T-helper 9 cell (primary cell): ENCODE data around the gene KANSL2.
"Not testable (repeated sequence)": the region's sequence is repeated elsewhere in the genome, so short reads cannot be mapped to it uniquely, and the experiment has no call there.

Experiments
- DNase-seq: peaks from one replicate; pipeline ENCODE4 v3.0.0-alpha.2; 2020
- total RNA-seq, 2 donors: gene quantifications; one replicate each; lab custom pipeline; 2026; lab: John Stamatoyannopoulos, UW

The KANSL2 gene, protein sequence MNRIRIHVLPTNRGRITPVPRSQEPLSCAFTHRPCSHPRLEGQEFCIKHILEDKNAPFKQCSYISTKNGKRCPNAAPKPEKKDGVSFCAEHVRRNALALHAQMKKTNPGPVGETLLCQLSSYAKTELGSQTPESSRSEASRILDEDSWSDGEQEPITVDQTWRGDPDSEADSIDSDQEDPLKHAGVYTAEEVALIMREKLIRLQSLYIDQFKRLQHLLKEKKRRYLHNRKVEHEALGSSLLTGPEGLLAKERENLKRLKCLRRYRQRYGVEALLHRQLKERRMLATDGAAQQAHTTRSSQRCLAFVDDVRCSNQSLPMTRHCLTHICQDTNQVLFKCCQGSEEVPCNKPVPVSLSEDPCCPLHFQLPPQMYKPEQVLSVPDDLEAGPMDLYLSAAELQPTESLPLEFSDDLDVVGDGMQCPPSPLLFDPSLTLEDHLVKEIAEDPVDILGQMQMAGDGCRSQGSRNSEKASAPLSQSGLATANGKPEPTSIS
- 88.1 to 170 reads per million in 2 donors for total RNA-seq

DNA sequence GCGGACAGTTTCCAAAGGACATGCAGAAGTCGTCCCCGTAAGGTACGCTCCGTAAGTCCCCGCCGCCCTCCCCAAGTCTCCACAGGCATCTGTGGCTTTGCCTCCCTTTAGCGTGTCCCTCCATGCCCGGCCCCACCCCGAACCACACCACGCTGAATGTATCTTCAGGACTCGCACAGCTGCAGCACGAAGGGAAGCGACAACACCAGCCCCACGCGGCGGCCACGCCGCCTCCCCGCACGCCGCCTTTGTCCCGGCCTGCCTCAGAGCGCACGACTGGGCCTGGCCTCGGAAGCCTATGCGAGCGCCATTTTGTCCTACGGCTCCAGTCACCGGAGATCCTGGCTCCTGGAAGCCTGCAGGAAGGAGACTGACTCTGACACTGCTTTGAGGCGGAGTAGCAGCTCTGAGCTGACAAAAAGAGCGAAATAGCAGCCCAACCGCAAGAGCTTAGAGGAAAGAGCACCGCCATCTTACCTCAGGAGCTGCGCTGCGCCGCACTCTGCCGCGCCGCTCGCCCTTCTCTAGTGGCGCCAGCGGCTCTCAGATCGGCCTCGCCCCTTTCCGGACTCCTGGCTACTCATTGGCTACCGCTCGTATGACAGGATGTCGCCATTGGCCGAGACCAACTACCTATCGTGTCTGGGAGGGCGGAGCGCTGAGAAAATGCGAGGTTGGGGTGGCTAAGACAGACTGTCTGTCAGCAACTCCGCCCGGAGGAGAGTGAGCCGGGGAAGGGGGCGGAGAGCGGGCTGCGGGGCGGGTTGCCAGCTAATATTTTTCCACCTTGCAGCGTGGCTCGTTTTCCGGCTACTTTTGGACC, at the start of gene KANSL2:
Gene KANSL2 (minus strand): TSS at position 529 of the 823 bp plus-strand sequence. CDS start 606 bp downstream, outside the sequence.
- peak; percentile 93 for DNase-seq

DNA sequence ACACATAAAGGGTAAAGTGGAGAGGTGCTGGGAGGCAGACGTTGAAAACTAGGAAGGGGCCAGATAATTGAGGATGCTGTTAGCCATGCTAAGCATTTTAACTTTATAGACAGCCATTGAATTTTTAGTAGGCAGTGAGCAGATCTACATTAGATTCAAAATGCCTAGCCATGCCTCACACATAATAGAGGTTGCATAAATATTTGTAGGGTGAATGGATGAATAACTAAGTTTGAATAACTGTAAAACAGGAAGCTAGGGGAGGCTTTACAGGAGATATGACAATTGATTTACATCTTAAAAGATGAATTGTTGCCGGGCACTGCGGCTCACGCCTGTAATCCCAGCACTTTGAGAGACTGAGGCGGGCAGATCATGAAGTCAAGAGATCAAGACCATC, 46.8 kb upstream of the KANSL2 start:
- no peak for DNase-seq

GRCh38 chr12:48720737-48721136, 38.7 kb upstream of the KANSL2 start:
- DNase-seq: not testable (repeated sequence)

DNA sequence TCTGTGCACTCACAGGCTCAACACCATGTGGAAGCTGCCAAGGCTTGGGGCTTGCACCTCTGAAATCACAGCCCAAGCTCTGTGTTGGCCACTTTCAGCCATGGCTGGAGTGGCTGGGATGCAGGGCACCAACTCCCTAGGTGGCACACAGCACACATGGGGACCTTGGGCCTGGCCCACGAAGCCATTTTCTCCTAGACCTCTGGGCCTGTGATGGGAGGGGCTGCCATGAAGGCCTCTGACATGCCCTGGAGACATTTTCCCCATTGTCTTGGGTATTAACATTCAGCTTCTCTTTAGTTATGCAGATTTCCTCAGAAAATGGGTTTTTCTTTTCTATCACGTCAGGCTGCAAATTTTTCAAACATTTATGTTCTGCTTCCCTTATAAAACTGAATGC, 38.1 kb upstream of the KANSL2 start:
- not testable (repeated sequence) for DNase-seq

GRCh38 chr12:48719002-48719401, 37.0 kb upstream of the KANSL2 start:
- not testable (repeated sequence) for DNase-seq

DNA sequence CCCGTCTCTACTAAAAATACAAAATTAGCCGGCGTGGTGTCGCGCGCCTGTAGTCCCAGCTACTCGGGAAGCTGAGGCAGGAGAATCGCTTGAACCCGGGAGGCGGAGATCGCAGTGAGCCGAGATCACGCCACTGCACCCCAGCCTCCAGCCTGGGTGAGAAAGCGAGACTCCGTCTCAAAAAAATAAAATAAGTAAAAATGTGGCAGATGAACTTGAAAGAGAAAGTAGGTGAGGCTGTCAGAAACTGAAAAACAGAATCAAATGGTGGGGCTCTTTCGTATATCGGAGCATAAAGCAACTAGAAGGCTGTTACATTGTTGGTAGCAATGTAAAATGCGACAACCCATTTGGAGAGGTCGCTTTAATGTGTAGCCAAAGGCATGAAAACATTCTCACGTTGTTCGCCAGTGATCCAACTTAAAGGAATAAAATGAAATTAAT, 35.2 kb upstream of the KANSL2 start:
- DNase-seq: no peak

- peak; percentile 95 for DNase-seq
Observed at GRCh38 chr12:48716493-48717251, 34.6 kb upstream of the KANSL2 start, which contains the start of gene CCNT1. Gene CCNT1, minus strand, starts transcription at chr12:48716707. Its CDS starts 32 bp downstream, at chr12:48716675.

DNA sequence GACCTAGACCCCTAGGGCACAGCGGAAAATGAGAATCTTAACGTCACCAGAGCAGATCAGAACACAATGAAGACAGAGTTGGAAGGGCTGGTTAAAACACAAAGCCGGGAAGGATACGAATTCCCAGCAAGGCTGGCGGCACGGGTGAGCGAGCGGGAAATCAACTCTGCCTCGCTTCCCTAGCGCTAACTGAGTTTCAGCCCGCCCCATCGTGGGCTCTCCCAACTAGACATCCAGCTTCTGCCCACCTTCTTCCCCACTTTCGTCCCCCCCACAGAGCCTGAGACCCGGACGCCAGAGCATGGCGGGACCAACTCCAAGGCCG, 34.1 kb upstream of the KANSL2 start:
- DNase-seq: no peak

DNA sequence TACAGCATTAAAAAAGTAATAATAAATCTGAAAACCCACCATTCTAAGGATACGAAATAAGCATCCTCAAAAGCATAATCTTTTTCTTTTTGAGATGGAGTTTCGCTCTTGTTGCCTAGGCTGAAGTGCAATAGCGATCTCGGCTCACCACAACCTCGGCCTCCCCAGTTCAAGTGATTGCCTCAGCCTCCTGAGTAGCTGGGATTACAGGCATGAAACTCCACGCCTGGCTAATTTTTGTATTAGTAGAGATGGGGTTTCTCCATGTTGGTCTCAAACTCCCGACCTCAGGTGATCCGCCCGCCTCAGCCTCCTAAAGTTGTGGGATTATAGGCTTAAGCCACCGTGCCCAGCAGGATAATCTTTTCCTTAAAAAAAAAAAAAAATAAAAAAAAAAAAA, 30.2 kb upstream of the KANSL2 start:
- no peak for DNase-seq

DNA sequence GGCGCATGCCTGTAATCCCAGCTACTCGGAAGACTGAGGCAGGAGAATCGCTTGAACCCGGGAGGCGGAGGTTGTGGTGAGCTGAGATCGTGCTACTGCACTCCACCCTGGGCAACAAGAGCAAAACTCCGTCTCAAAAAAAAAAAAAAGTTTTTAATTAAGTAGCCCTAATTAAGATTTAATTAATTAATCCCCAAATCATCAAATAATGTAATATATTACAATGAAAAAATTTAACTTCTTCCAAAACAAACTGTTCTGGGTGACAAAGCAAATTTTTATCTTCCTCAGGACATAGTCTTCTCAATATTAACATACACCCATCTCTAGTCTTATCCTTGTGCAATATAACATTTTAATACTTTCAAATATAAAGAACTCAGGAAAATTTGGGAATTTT, 16.8 kb upstream of the KANSL2 start:
- DNase-seq: not testable (repeated sequence)

GRCh38 chr12:48696626-48697025, 14.6 kb upstream of the KANSL2 start:
- no peak for DNase-seq

- DNase-seq: no peak
Observed at GRCh38 chr12:48695859-48696258, 13.8 kb upstream of the KANSL2 start.

GRCh38 chr12:48694038-48694437, 12.0 kb upstream of the KANSL2 start:
- DNase-seq: no peak

- DNase-seq: no peak
Observed at GRCh38 chr12:48693572-48693971, 11.5 kb upstream of the KANSL2 start.

- DNase-seq: no peak
Observed at GRCh38 chr12:48691826-48692487, 9.9 kb upstream of the KANSL2 start.

GRCh38 chr12:48690990-48691389, 9.0 kb upstream of the KANSL2 start:
- no peak for DNase-seq

DNA sequence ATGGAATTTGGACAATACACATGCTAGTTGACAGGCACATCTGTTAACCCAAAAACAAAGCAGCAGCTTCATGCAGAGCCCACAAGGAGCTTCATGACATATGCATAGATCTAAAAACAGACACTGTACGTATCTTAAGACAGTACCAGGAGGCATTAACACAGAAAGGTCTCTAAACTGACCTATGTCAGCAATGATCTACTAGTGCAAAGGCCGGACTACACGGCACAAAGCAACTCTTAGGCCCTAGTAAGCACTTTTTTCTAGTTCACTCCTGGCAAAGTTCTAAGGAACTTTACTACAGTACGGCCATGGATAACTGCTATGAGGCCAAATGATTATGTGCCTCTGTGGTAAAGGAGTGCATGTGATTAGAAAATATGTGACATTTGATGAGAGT, 8.4 kb upstream of the KANSL2 start:
- DNase-seq: no peak

- DNase-seq: no peak
Observed at GRCh38 chr12:48688836-48689235, 6.8 kb upstream of the KANSL2 start.

- no peak for DNase-seq
Observed at GRCh38 chr12:48687592-48687991, 5.6 kb upstream of the KANSL2 start.

- DNase-seq: no peak
Observed at GRCh38 chr12:48686615-48687334, 4.7 kb upstream of the KANSL2 start.

DNA sequence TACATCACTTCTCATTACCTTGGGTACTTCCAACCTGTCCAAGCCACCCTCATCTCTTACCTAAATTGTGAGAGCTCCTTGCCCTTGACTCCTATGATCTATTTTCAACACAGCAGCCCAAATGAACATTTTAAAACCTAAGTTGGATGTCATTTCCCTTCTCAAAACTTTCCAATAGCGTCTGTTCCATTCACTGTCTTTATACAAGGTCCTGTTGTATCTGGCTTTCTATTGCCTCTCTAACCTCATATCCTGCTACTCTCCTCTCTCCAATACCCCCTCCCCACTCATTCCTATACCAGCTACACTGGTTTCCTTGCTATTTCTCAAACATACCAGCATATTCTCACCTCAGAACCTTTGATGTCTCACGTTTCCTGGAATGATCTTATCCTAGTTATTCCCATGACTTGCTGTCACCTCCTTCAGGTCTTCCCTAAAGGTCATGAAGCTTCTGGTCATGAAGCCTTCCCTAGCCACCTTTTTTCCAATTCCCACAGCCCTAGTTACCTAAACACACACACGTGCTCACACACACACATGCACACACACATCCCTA, 4.1 kb upstream of the KANSL2 start:
- DNase-seq: no peak
